A549 (cell line): Measurements from ENCODE around the gene HES4.

ENCODE experiments used
- BHLHE40 ChIP-seq: IDR thresholded peaks from 2 replicates; pipeline ENCODE4 v1.6.1; 2012; ENCODE audit warnings: low read depth, low read length, inconsistent platforms
- CBX2 ChIP-seq: fragments of 200-600 bp; sonication (generic); IDR thresholded peaks from 2 replicates; pipeline ENCODE4 v1.6.1; 2016; ENCODE audit warnings: low read depth, mild to moderate bottlenecking, borderline replicate concordance
- HDAC2 ChIP-seq: fragments of 200-600 bp; sonication (generic); IDR thresholded peaks from 2 replicates; pipeline ENCODE4 v1.6.1; 2016
- KDM1A ChIP-seq: fragments of 200-600 bp; sonication (generic); IDR thresholded peaks from 2 replicates; pipeline ENCODE4 v1.6.1; 2016; ENCODE audit warnings: low read depth, mild to moderate bottlenecking
- POLR2A ChIP-seq: IDR thresholded peaks from 2 replicates; pipeline ENCODE4 v1.6.1; 2012; ENCODE audit warnings: mild to moderate bottlenecking, low read length
- SMC3 ChIP-seq: fragments of >200 bp; sonication (Bioruptor Twin); formaldehyde crosslinking; IDR thresholded peaks from 3 replicates; pipeline ENCODE4 v1.6.1; 2018; ENCODE audit warnings: inconsistent platforms
- ZNF302 ChIP-seq: fragments of 250-450 bp; sonication (Bioruptor Pico); IDR thresholded peaks from 2 replicates; pipeline ENCODE4 v1.9.0; 2021; ENCODE audit warnings: inconsistent platforms, mild to moderate bottlenecking, moderate library complexity
- TF ChIP-seq, protein P1 (sequence below): fragments of >200 bp; sonication (Bioruptor Twin); formaldehyde crosslinking; IDR thresholded peaks from 3 replicates; pipeline ENCODE4 v1.5.1; 2016
- TF ChIP-seq, protein P2 (sequence below): IDR thresholded peaks from 2 replicates; pipeline ENCODE4 v1.6.1; 2012; ENCODE audit warnings: low read depth, borderline replicate concordance
- TF ChIP-seq, protein P3 (sequence below): IDR thresholded peaks from 2 replicates; pipeline ENCODE4 v1.6.1; 2012

DNA sequence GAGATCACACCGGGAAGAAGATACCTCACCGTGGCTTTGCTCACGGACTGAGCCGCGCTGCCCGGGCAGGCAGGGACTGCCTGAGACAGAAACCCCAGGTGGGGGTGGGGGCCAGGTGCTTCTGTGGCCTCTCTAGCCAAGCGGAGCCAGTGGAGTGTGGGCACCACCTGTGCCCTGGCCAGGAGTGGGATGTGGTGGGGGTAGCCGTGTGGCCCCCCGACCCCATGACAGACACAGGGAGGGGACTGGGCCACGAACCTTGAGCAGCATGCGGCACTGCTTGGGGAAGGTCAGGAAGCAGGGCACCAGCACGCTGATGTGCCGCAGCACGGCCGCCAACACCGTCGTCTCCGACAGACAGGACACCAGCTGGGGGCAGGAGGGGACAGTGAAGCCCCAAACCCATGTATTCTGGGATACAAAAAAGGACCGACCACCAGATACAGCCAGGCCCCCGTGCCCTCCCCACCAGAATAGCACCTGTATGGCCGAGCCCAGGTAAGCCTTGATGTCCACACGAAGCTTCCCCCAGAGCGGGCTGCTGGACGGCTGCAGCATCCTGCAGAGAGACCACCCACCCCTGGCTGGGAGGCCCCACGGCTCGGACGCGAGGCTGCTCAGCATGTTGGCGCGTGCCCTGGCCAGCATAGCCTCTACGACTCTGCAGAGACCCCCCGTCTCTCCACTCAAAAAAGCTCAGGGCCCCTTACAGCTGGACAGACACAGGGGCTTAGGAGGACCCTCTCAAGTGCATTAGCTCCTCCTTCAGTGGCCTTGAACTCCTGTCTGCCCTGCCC is 46.2 kb downstream of the HES4 start:
- TF ChIP-seq, protein P1, sequence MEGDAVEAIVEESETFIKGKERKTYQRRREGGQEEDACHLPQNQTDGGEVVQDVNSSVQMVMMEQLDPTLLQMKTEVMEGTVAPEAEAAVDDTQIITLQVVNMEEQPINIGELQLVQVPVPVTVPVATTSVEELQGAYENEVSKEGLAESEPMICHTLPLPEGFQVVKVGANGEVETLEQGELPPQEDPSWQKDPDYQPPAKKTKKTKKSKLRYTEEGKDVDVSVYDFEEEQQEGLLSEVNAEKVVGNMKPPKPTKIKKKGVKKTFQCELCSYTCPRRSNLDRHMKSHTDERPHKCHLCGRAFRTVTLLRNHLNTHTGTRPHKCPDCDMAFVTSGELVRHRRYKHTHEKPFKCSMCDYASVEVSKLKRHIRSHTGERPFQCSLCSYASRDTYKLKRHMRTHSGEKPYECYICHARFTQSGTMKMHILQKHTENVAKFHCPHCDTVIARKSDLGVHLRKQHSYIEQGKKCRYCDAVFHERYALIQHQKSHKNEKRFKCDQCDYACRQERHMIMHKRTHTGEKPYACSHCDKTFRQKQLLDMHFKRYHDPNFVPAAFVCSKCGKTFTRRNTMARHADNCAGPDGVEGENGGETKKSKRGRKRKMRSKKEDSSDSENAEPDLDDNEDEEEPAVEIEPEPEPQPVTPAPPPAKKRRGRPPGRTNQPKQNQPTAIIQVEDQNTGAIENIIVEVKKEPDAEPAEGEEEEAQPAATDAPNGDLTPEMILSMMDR, result no peak
- no peak for TF ChIP-seq CBX2
- TF ChIP-seq SMC3, result no peak
- no peak for TF ChIP-seq POLR2A
- TF ChIP-seq HDAC2, result no peak
- no peak for TF ChIP-seq KDM1A
- TF ChIP-seq BHLHE40, result no peak
- TF ChIP-seq, protein P2, sequence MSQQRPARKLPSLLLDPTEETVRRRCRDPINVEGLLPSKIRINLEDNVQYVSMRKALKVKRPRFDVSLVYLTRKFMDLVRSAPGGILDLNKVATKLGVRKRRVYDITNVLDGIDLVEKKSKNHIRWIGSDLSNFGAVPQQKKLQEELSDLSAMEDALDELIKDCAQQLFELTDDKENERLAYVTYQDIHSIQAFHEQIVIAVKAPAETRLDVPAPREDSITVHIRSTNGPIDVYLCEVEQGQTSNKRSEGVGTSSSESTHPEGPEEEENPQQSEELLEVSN, result no peak
- TF ChIP-seq ZNF302, result no peak
- TF ChIP-seq, protein P3, sequence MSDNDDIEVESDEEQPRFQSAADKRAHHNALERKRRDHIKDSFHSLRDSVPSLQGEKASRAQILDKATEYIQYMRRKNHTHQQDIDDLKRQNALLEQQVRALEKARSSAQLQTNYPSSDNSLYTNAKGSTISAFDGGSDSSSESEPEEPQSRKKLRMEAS, result no peak
